ENCODE measurements around the gene SPO11.
A peak's percentile ranks its signal among the peaks of the same experiment; 100 is the strongest.

Gene SPO11

GRCh38 chr20:57323034-57323433, 6.6 kb upstream of the SPO11 start:
- TF ChIP-seq POLR2A (IDR thresholded peaks at IDR 0.05; ENCODE audit: extremely low read depth, insufficient read length) (no peak), CTCF (IDR thresholded peaks at IDR 0.05; ENCODE audit: low read depth, low read length) (no peak), MAX (IDR thresholded peaks at IDR 0.05; ENCODE audit: low read depth, low read length) (no peak), MYC (IDR thresholded peaks at IDR 0.05; ENCODE audit: low read depth, low read length) (no peak)
- H3K4me3 ChIP-seq (ENCODE audit: low read depth, low read length): no peak overlapping the region
- peak; percentile 86 for DNase-seq (ENCODE audit: low read depth)

GRCh38 chr20:57325632-57326356, 3.8 kb upstream of the SPO11 start:
- H3K4me3 ChIP-seq (ENCODE audit: low read depth, low read length): no peak overlapping the region
- TF ChIP-seq MYC (IDR thresholded peaks at IDR 0.05; ENCODE audit: low read depth, low read length) (no peak), MAX (IDR thresholded peaks at IDR 0.05; ENCODE audit: low read depth, low read length) (no peak), POLR2A (IDR thresholded peaks at IDR 0.05; ENCODE audit: extremely low read depth, insufficient read length) (no peak), CTCF (IDR thresholded peaks at IDR 0.05; ENCODE audit: low read depth, low read length) (no peak)
- no peak for DNase-seq (ENCODE audit: low read depth)

GRCh38 chr20:57326667-57327455, 2.7 kb upstream of the SPO11 start:
- TF ChIP-seq MYC (IDR thresholded peaks at IDR 0.05; ENCODE audit: low read depth, low read length) (no peak), POLR2A (IDR thresholded peaks at IDR 0.05; ENCODE audit: extremely low read depth, insufficient read length) (no peak), MAX (IDR thresholded peaks at IDR 0.05; ENCODE audit: low read depth, low read length) (no peak), CTCF (IDR thresholded peaks at IDR 0.05; ENCODE audit: low read depth, low read length) (no peak)
- no peak overlapping the region for H3K4me3 ChIP-seq (ENCODE audit: low read depth, low read length)
- no peak for DNase-seq (ENCODE audit: low read depth)

GRCh38 chr20:57327820-57328219, 1.8 kb upstream of the SPO11 start:
- TF ChIP-seq MAX (IDR thresholded peaks at IDR 0.05; ENCODE audit: low read depth, low read length) (no peak), MYC (IDR thresholded peaks at IDR 0.05; ENCODE audit: low read depth, low read length) (no peak), CTCF (IDR thresholded peaks at IDR 0.05; ENCODE audit: low read depth, low read length) (no peak), POLR2A (IDR thresholded peaks at IDR 0.05; ENCODE audit: extremely low read depth, insufficient read length) (no peak)
- no peak overlapping the region for H3K4me3 ChIP-seq (ENCODE audit: low read depth, low read length)
- no peak for DNase-seq (ENCODE audit: low read depth)

GRCh38 chr20:57330998-57331397, 1.4 kb downstream of the SPO11 start:
- no peak overlapping the region for H3K4me3 ChIP-seq (ENCODE audit: low read depth, low read length)
- peak; percentile 62 for DNase-seq (ENCODE audit: low read depth)
- TF ChIP-seq CTCF (IDR thresholded peaks at IDR 0.05; ENCODE audit: low read depth, low read length) (no peak), MYC (IDR thresholded peaks at IDR 0.05; ENCODE audit: low read depth, low read length) (no peak), MAX (IDR thresholded peaks at IDR 0.05; ENCODE audit: low read depth, low read length) (no peak), POLR2A (IDR thresholded peaks at IDR 0.05; ENCODE audit: extremely low read depth, insufficient read length) (no peak)
